Activated CD4-positive, alpha-beta T cell treated with anti-CD3 and anti-CD28 coated beads, Interleukin-2, amount 10 ng/mL, durations not matched to agents 24 days and 14 days (primary cell): ENCODE results near the gene TRHDE. TPM values are rescaled to one million over a fixed set of nuclear protein-coding genes. Genes with fewer than 3 reads are reported as not detected.

Source experiments
- DNase-seq: peaks from one replicate; pipeline ENCODE4 v3.0.0; 2022
- H3K27ac Mint-ChIP-seq: one replicate; pipeline ENCODE4 v1.8.0; 2022; ENCODE audit warnings: mild to moderate bottlenecking, mixed read lengths
- H3K27me3 Mint-ChIP-seq: one replicate; pipeline ENCODE4 v1.8.0; 2022; ENCODE audit warnings: mixed read lengths
- H3K36me3 Mint-ChIP-seq: one replicate; pipeline ENCODE4 v1.8.0; 2022; ENCODE audit warnings: low read depth, mild to moderate bottlenecking, mixed read lengths
- H3K4me1 Mint-ChIP-seq: one replicate; pipeline ENCODE4 v1.8.0; 2021; ENCODE audit warnings: mixed read lengths
- H3K4me3 Mint-ChIP-seq: one replicate; pipeline ENCODE4 v1.8.0; 2022; ENCODE audit warnings: mild to moderate bottlenecking, moderate library complexity, mixed read lengths
- H3K9me3 Mint-ChIP-seq: one replicate; pipeline ENCODE4 v1.8.0; 2021; ENCODE audit warnings: mixed read lengths
- intact Hi-C: fragments of 100-400 bp; cut with micrococcal nuclease; formaldehyde crosslinking; loops from one replicate; pipeline ENCODE4 v1.15.1; 2023
- total RNA-seq: library from RNA; stranded (reverse); gene quantifications from 2 replicates; pipeline ENCODE4 v1.2.3, GENCODE V29; 2022

Gene TRHDE
- total RNA-seq, 1 donor from 2014 or later = not detected

- DNase-seq = no peak
- Mint-ChIP-seq H3K27me3 (no peaks in the 10 kb centered on the region), H3K27ac (no peak overlapping the region), H3K9me3 (no peaks in the 10 kb centered on the region), H3K4me3 (no peak overlapping the region), H3K4me1 (no peaks in the 10 kb centered on the region), H3K36me3 (no peaks in the 10 kb centered on the region)
- intact Hi-C loops = no loop called here
Observed at GRCh38 chr12:72366255-72366654, 94.1 kb downstream of the TRHDE start.

GRCh38 chr12:72368298-72368697 lies 96.1 kb downstream of the TRHDE start:
- DNase-seq = no peak
- no peaks in the 10 kb centered on the region for H3K9me3 Mint-ChIP-seq
- intact Hi-C loops = no loop called here
- no peaks in the 10 kb centered on the region for H3K36me3 Mint-ChIP-seq
- no peak overlapping the region for H3K27ac Mint-ChIP-seq
- no peaks in the 10 kb centered on the region for H3K27me3 Mint-ChIP-seq
- no peak overlapping the region for H3K4me3 Mint-ChIP-seq
- no peaks in the 10 kb centered on the region for H3K4me1 Mint-ChIP-seq

- intact Hi-C loops = no loop called here
- no peak overlapping the region for H3K27ac Mint-ChIP-seq
- H3K27me3 Mint-ChIP-seq = no peaks in the 10 kb centered on the region
- DNase-seq = no peak
- H3K4me3 Mint-ChIP-seq = no peak overlapping the region
- H3K9me3 Mint-ChIP-seq = no peaks in the 10 kb centered on the region
- no peaks in the 10 kb centered on the region for H3K4me1 Mint-ChIP-seq
- no peaks in the 10 kb centered on the region for H3K36me3 Mint-ChIP-seq
Observed at GRCh38 chr12:72368719-72369422, 96.7 kb downstream of the TRHDE start.

- DNase-seq = no peak
- intact Hi-C loops = no loop called here
- Mint-ChIP-seq H3K27ac (no peak overlapping the region), H3K36me3 (no peaks in the 10 kb centered on the region), H3K4me3 (no peak overlapping the region), H3K27me3 (no peaks in the 10 kb centered on the region), H3K4me1 (no peaks in the 10 kb centered on the region), H3K9me3 (no peaks in the 10 kb centered on the region)
Observed at GRCh38 chr12:72369423-72369959, 97.3 kb downstream of the TRHDE start.

GRCh38 chr12:72380441-72380840 lies 108.3 kb downstream of the TRHDE start:
- H3K27me3 Mint-ChIP-seq = no peaks in the 10 kb centered on the region
- DNase-seq = no peak

GRCh38 chr12:72388322-72388721 lies 116.2 kb downstream of the TRHDE start:
- Mint-ChIP-seq H3K27me3 (no peaks in the 10 kb centered on the region), H3K36me3 (no peaks in the 10 kb centered on the region), H3K27ac (no peak overlapping the region), H3K4me1 (no peaks in the 10 kb centered on the region), H3K9me3 (peaks cover 3% of the 10 kb centered on the region), H3K4me3 (no peak overlapping the region)
- intact Hi-C loops = no loop called here
- no peak for DNase-seq

More at GRCh38 chr12:72380441-72380840, 108.3 kb downstream of the TRHDE start:
- peaks cover 5% of the 10 kb centered on the region for H3K9me3 Mint-ChIP-seq
- H3K4me3 Mint-ChIP-seq = no peak overlapping the region
- no peak overlapping the region for H3K27ac Mint-ChIP-seq
- no peaks in the 10 kb centered on the region for H3K4me1 Mint-ChIP-seq
- intact Hi-C loops = no loop called here
- no peaks in the 10 kb centered on the region for H3K36me3 Mint-ChIP-seq

GRCh38 chr12:72390146-72390545 lies 118.0 kb downstream of the TRHDE start:
- Mint-ChIP-seq H3K27me3 (no peaks in the 10 kb centered on the region), H3K9me3 (peaks cover 3% of the 10 kb centered on the region), H3K27ac (no peak overlapping the region), H3K4me1 (no peaks in the 10 kb centered on the region), H3K4me3 (no peak overlapping the region), H3K36me3 (no peaks in the 10 kb centered on the region)
- no peak for DNase-seq
- intact Hi-C loops = no loop called here

- intact Hi-C loops = no loop called here
- no peaks in the 10 kb centered on the region for H3K9me3 Mint-ChIP-seq
- no peak overlapping the region for H3K4me3 Mint-ChIP-seq
- no peaks in the 10 kb centered on the region for H3K27me3 Mint-ChIP-seq
- no peak for DNase-seq
- no peaks in the 10 kb centered on the region for H3K36me3 Mint-ChIP-seq
- H3K4me1 Mint-ChIP-seq = no peaks in the 10 kb centered on the region
- H3K27ac Mint-ChIP-seq = no peak overlapping the region
Observed at GRCh38 chr12:72406111-72406510, 133.9 kb downstream of the TRHDE start.

- Mint-ChIP-seq H3K27ac (no peak overlapping the region), H3K9me3 (no peaks in the 10 kb centered on the region), H3K27me3 (no peaks in the 10 kb centered on the region), H3K4me1 (no peaks in the 10 kb centered on the region), H3K4me3 (no peak overlapping the region), H3K36me3 (no peaks in the 10 kb centered on the region)
- DNase-seq = no peak
- intact Hi-C loops = no loop called here
Observed at GRCh38 chr12:72432037-72432604, 160.0 kb downstream of the TRHDE start.

GRCh38 chr12:72433298-72433697 lies 161.1 kb downstream of the TRHDE start:
- H3K9me3 Mint-ChIP-seq = no peaks in the 10 kb centered on the region
- no peaks in the 10 kb centered on the region for H3K4me1 Mint-ChIP-seq
- no peak overlapping the region for H3K27ac Mint-ChIP-seq
- H3K27me3 Mint-ChIP-seq = no peaks in the 10 kb centered on the region
- no peak overlapping the region for H3K4me3 Mint-ChIP-seq
- no peaks in the 10 kb centered on the region for H3K36me3 Mint-ChIP-seq
- DNase-seq = no peak
- intact Hi-C loops = no loop called here

GRCh38 chr12:72434999-72435398 lies 162.8 kb downstream of the TRHDE start:
- no peak for DNase-seq
- no peaks in the 10 kb centered on the region for H3K36me3 Mint-ChIP-seq
- intact Hi-C loops = no loop called here
- H3K27me3 Mint-ChIP-seq = no peaks in the 10 kb centered on the region
- no peaks in the 10 kb centered on the region for H3K4me1 Mint-ChIP-seq
- peaks cover 5% of the 10 kb centered on the region for H3K9me3 Mint-ChIP-seq
- H3K4me3 Mint-ChIP-seq = no peak overlapping the region
- no peak overlapping the region for H3K27ac Mint-ChIP-seq

- no peak for DNase-seq
Observed at GRCh38 chr12:72442217-72442616, 170.0 kb downstream of the TRHDE start.

GRCh38 chr12:72444125-72444524 lies 172.0 kb downstream of the TRHDE start:
- Mint-ChIP-seq H3K27me3 (no peaks in the 10 kb centered on the region), H3K27ac (no peak overlapping the region), H3K4me1 (no peaks in the 10 kb centered on the region), H3K4me3 (no peak overlapping the region), H3K36me3 (no peaks in the 10 kb centered on the region), H3K9me3 (peaks cover 5% of the 10 kb centered on the region)
- DNase-seq = no peak
- intact Hi-C loops = no loop called here

More at GRCh38 chr12:72442217-72442616, 170.0 kb downstream of the TRHDE start:
- Mint-ChIP-seq H3K36me3 (no peaks in the 10 kb centered on the region), H3K9me3 (peaks cover 5% of the 10 kb centered on the region), H3K4me1 (no peaks in the 10 kb centered on the region), H3K27me3 (no peaks in the 10 kb centered on the region), H3K27ac (no peak overlapping the region), H3K4me3 (no peak overlapping the region)
- intact Hi-C loops = no loop called here

- H3K27me3 Mint-ChIP-seq = no peaks in the 10 kb centered on the region
- DNase-seq = no peak
- H3K4me1 Mint-ChIP-seq = no peaks in the 10 kb centered on the region
- no peak overlapping the region for H3K4me3 Mint-ChIP-seq
- H3K9me3 Mint-ChIP-seq = peaks cover 4% of the 10 kb centered on the region
- no peaks in the 10 kb centered on the region for H3K36me3 Mint-ChIP-seq
- no peak overlapping the region for H3K27ac Mint-ChIP-seq
- intact Hi-C loops = no loop called here
Observed at GRCh38 chr12:72444566-72444965, 172.4 kb downstream of the TRHDE start.
